Colon (tissue), 2 donors: ENCODE measurements around the gene PGM1.

Experiments used
- FAIRE-seq: peaks from 2 replicates; lab custom pipeline; 2012; peaks lifted over from hg19 to GRCh38; lab: Jason Lieb, UNC
- donor health status: control.
- donor health status: control.

The PGM1 gene

GRCh38 chr1:63601061-63601460 is 7.8 kb downstream of the PGM1 start:
- FAIRE-seq = no peak

- FAIRE-seq = no peak
Observed at GRCh38 chr1:63601463-63601862, 8.3 kb downstream of the PGM1 start.

DNA sequence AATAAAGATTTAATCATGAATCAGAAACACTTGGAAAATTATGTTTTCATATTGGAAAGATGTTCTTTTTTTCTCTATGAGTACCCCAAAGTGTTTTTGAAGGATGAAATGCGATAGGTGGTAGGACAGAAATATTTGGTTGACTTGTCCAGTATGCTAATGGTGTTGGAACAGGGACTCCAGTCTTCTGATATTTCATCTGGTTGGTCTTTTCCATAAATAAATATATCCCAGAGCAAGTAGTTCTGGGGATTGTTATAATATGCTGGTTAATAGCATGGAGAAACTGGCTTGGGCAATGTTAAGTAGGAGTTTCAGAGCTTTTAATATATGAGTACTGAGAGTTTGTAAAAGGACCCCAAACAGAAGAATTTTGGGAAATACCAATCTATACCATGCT is 8.7 kb downstream of the PGM1 start:
- FAIRE-seq = no peak

- no peak for FAIRE-seq
Observed at GRCh38 chr1:63602629-63603028, 9.4 kb downstream of the PGM1 start.

- FAIRE-seq = no peak
Observed at GRCh38 chr1:63603810-63604209, 10.6 kb downstream of the PGM1 start.

- FAIRE-seq = no peak
Observed at GRCh38 chr1:63607322-63607721, 14.1 kb downstream of the PGM1 start.

DNA sequence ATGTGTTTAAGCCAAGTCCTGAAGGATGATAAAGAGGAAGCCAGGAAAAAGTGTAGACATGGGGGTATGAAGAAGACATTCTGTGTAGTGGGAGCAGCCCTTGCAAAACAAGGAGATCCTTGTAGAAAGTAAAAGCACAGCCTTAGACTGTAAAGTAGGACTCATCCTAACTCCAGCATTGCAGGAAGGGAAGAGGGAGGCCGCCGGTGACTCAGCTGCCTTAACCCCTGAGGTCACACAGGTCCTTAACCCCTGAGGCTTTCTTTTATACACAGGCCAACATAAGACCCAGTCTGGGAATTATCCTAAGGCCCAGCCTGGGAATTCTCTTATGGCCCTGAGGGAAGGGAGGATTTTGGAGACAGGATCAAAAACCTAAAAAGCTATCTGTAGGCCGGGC is 18.0 kb downstream of the PGM1 start:
- FAIRE-seq = no peak

DNA sequence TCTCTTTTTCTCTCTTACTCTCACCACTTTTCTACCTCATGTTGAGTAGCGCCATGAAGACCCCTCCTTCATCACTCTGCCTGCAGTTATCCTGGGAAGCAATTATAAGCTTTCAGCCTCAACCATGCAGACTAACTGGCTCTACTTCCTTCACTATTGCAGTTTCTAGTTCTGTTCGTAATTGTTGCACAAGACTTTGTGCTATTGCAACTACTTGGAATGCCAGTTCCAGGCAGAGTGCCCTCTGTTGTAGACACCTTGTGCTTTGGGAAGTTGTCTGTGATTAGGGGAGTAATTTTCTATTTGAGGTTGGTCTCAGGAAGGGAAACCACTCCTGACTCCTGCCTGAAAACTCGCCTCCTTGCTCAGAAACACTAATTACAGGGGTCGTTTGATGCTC is 19.4 kb downstream of the PGM1 start:
- no peak for FAIRE-seq

DNA sequence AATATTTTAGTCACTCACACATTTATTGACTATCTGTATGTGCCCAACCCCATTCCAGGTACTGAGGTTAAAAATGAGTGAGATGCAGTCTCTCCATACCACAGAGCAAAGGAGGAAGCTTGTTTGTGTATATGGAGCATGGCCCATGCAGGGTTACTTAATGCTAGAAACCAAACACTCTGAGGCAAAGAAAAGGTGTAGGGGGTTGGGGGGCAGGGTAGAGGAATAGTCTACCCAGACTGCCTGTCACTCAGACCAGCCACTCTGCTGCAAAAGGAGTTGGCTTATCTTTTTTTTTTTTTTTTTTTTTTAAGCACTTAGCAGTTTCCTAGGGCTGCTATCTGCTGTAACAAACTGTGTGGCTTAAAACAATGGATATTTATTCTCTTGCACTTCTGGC is 19.8 kb downstream of the PGM1 start:
- no peak for FAIRE-seq

DNA sequence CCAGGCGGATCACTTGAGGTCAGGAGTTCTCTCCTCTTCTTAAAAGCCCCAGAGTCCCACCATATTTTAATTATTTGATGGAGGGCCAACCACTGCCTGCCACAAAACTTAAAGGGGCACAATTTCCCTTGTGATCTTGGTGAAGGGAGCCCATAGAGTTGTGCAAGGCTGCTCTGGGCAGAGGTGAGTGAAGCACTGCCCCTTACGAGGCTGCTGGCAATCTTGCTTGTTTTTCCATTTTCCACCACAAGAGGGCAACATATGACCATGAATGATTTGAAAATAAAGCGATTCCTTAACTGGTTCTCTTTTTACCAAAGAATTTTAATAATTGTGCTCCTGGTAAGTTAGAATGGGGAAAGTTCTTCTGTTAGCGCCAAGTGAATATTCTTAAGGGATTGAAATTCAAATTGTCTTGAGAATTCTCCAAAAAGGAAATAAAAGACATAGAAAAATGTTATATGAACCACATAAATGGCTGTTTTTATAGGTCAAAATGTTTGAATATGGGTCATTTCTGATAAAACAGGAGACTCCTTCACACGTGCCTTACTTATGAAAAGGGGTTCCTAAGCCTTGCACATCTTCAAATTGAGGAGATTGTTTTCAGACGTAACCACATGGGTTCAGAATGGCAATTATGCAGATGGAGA is 22.7 kb downstream of the PGM1 start:
- no peak for FAIRE-seq

DNA sequence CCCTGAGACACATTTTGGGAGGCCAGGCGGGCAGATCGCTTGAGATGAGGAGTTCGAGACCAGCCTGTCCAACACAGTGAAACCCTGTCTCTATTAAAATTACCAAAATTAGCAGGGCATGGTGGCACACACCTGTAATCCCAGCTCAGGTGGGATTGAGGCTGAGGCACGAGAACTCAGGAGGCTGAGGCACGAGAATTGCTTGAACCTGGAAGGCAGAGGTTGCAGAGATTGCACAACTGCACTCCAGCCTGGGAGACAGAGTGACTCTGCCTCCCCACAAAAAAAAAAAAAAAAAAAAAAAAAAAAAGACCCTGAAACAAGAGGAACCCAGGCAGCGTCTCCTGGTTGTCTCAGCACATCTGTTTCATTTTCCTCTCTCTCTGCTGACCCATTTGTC is 24.2 kb downstream of the PGM1 start:
- no peak for FAIRE-seq

- FAIRE-seq = no peak
Observed at GRCh38 chr1:63618011-63618410, 24.8 kb downstream of the PGM1 start.

- no peak for FAIRE-seq
Observed at GRCh38 chr1:63619558-63619957, 26.3 kb downstream of the PGM1 start.

DNA sequence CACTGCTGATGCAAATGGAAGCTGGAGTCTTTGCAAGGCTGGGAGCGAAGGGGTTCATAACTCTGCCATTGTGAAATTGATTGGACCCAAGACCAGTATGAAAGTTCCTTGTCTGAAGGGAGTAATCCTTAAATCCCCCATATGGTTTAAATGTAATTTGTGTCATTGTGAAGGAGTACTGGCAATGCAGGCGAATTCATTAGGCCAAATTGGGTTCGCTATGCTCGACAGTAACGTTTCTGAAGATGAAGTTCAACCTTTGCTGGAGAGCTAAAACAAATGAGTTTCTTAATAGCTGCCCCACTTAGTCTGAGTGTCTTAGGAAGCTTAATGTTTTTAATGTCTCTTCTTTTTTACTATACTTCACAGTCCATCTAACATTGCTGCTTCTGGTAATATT is 27.5 kb downstream of the PGM1 start:
- no peak for FAIRE-seq

GRCh38 chr1:63621075-63621474 is 27.9 kb downstream of the PGM1 start:
- no peak for FAIRE-seq

- FAIRE-seq = no peak
Observed at GRCh38 chr1:63621698-63622097, 28.5 kb downstream of the PGM1 start.

GRCh38 chr1:63622849-63623566 is 29.8 kb downstream of the PGM1 start:
- no peak for FAIRE-seq

DNA sequence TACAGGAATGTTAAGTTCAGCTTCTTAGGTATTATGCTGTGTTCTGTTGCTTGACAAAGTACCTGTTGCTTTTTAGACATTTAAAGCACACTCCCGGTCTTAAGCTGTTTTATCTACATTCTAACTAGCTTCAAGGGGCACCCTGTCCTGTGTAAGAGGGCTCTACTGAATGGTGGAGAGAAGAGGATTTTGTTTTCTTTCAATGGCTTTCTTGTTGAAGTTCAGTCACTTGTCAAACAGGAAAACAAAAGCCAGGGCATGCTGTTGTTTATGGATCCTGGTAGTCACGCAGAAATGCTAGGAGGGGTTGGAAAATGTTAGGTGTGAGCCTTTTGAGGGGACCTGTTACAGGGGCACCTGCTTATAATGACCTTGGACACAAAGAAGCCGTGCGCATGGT is 30.7 kb downstream of the PGM1 start:
- no peak for FAIRE-seq

DNA sequence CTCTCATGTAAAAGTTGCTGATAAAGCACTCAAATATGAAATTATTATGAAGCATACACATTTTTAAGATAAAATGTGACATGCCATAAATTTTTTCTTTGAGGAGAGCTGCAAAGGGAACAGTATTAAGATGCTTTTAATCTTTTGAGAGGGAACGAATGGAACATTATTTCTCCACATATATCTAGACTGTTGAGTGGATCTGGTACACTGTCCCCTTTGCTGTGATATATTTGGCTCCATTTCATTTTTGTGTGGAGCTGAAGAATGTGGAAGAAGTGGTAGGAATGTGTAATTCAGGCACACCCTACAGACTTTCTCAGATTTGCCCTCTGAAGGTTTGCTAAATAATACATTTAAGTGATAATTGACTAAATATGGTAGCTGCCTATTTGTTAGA is 31.7 kb downstream of the PGM1 start:
- FAIRE-seq = no peak

DNA sequence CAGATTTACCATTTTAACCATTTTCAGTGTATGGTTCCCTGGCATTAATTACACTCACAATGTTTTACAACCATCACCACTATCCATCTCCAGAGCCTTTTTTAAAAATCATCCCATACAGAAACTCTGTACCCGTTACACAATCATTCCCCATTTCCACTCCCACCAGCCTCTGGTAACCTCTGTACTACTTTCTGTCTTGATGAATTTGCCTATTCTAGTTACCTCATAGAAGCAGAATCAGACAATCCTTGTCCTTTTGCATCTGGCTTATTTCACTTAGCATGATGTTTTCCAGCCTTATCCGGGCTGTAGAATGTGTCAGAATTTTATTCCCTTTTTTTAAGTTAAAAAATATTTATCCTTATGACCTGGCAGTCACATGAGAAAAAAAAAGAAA is 33.0 kb downstream of the PGM1 start:
- no peak for FAIRE-seq

GRCh38 chr1:63628607-63629006 is 35.4 kb downstream of the PGM1 start:
- no peak for FAIRE-seq

GRCh38 chr1:63630238-63630637 is 37.0 kb downstream of the PGM1 start:
- no peak for FAIRE-seq

DNA sequence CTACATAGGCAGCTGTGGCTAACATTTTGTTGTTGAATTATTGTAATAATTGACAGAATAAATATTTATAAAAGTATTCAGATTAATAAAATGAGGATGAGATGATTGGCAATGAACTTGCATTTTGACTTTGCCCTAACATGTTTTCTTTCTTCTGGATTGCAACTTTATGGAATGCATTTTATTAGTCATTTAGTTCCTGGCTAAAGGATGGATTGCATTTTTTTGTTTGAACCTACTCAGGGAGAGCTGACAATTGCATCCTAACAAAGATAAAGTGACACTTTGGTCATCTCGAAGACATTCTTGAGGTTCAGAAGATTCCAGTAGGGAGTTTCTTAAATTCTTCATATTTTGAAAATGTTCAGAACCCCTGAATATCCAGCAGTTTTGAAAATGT is 37.5 kb downstream of the PGM1 start:
- no peak for FAIRE-seq

DNA sequence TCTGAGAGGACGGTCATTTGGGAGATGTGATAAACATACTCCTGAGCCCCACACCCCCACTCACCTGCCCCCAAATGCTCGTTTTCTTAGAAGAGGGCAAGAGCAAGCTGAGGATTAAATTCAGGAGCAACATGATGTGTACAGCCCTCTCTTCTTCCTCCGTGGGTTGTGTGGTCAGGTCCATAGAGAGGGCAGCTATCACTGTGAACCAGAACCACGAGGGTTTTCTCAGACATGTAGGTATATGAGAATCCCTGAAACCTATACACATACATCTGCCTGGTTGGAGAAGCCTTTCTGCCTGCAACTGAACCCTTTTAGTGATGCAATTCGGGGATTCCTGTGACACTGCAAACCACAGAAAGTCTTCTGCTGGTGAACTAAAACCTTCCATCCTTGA is 38.9 kb downstream of the PGM1 start:
- FAIRE-seq = no peak
